GM10248 (cell line): Measurements from ENCODE around the gene GATD1.
A peak's percentile ranks its signal among the peaks of the same experiment; 100 is the strongest.

ENCODE experiments used
- CTCF ChIA-PET: fragments of 300-600 bp; sonication (Branson Sonifier 250); formaldehyde crosslinking; extraction: SDS; loops from one replicate; lab custom pipeline; 2021; ENCODE audit warnings: antibody characterized with exemption; lab: Yijun Ruan, JAX
- POLR2A ChIA-PET: fragments of 350-650 bp; sonication (Branson Sonifier 250); formaldehyde crosslinking; extraction: SDS; loops from one replicate; lab custom pipeline; 2020; ENCODE audit warnings: antibody characterized with exemption; lab: Yijun Ruan, JAX
- DNase-seq: peaks from one replicate; pipeline ENCODE4 v3.0.0; 2012; ENCODE audit errors: extremely low spot score
- TF ChIP-seq, protein P1 (sequence below): IDR thresholded peaks from 2 replicates; pipeline ENCODE4 v1.5.1; 2012; ENCODE audit warnings: mild to moderate bottlenecking, low read depth; ENCODE audit errors: extremely low read depth, missing control alignments, control extremely low read depth

Gene GATD1

DNA sequence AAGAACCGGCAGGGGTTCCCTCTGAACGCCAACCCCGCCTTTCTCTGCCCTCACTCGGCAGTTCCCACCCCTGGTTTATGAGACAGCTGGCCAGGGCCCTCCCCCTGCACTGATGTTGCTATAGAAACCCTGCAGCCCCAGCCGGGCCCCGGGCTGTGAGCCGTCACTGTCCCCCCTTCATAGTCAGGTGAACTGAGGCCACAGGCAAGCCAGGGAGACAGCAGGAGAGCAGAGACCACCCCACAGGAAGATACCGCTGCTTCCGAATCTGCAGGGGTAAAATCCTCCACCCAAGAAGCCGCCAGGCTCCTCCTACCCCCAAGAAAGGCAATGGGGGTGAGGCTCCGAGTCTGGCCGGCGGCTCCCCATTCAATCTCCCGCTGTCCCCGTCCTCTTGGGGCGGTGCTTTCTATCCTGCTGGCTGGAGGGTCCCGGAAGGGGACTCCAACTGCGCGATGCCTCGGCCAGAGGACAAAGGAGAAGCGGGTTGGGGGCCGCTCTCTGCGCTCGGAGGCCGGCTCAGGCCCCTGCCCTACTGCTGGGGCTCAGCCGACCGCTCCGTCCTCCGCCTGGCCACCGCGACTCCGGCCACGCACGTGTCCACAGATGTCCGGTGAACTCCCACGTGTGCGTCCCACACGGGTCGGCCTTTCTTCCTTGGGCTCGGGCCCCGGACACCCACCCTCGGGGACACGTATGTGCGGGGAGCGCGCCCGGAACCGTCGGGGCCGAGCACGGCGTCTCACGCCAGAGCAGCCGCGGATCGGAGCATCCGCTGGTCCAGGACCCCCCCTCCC lies 20.2 kb upstream of the GATD1 start:
- peak; percentile 85 for DNase-seq
- TF ChIP-seq, protein P1, sequence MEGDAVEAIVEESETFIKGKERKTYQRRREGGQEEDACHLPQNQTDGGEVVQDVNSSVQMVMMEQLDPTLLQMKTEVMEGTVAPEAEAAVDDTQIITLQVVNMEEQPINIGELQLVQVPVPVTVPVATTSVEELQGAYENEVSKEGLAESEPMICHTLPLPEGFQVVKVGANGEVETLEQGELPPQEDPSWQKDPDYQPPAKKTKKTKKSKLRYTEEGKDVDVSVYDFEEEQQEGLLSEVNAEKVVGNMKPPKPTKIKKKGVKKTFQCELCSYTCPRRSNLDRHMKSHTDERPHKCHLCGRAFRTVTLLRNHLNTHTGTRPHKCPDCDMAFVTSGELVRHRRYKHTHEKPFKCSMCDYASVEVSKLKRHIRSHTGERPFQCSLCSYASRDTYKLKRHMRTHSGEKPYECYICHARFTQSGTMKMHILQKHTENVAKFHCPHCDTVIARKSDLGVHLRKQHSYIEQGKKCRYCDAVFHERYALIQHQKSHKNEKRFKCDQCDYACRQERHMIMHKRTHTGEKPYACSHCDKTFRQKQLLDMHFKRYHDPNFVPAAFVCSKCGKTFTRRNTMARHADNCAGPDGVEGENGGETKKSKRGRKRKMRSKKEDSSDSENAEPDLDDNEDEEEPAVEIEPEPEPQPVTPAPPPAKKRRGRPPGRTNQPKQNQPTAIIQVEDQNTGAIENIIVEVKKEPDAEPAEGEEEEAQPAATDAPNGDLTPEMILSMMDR = no peak
- ChIA-PET CTCF (interaction anchor here (1.0 to 2.4 kb wide), 6 partner anchors 11 to 102 kb away, joined by 3 to 12 read pairs (median 4); partner anchors contain the start of genes DEAF1, RPLP2 and TMEM80), POLR2A (interaction anchor here (0.6 to 1.2 kb wide), 4 partner anchors 13 to 585 kb away, joined by 3 to 5 read pairs (median 4); partner anchors contain the start of gene PNPLA2)

DNA sequence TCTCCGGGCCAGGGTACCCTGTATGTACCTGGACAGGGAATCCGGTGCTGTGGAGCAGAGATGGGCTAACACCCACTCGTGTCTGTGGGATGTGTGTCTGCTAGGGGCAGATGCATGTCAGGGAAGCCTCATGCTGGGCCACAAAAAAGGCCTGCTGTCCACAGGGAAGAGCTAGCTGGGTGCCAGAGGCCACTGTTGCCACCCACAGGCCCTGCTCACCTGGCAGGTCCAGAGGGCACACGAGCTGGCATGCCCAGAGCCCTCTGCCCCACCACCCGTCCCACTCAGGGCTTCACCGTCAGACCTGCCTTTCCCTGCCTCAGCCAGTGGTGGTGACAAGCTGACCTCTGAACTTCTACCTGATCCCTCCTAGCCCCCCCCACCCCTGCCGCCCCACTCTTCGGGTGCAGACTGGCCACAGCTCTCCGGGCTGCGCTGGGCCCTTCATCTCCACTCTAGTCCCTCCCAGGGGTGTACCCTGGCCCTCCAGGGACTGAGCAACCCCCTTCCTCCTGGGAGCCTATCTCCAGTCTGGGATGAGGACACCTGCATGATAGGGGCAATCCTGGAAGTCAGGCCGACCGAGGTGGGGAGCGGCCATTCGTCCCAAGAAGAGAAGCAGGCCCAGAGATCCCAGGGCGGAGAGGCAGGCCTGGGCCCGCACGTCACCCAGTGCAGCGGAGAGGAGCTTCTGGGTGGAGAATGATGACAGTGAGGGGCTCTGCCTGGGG lies 19.4 kb upstream of the GATD1 start:
- TF ChIP-seq, protein P1 = no peak
- DNase-seq = no peak
- ChIA-PET POLR2A (interaction anchor here (0.6 to 1.2 kb wide), 5 partner anchors 12 to 584 kb away, joined by 3 to 5 read pairs (median 3); partner anchors contain the start of gene PNPLA2), CTCF (interaction anchor here (1.0 to 2.4 kb wide), 8 partner anchors 12 to 242 kb away, joined by 3 to 12 read pairs (median 3); partner anchors contain the start of genes DEAF1, RPLP2 and TMEM80)

DNA sequence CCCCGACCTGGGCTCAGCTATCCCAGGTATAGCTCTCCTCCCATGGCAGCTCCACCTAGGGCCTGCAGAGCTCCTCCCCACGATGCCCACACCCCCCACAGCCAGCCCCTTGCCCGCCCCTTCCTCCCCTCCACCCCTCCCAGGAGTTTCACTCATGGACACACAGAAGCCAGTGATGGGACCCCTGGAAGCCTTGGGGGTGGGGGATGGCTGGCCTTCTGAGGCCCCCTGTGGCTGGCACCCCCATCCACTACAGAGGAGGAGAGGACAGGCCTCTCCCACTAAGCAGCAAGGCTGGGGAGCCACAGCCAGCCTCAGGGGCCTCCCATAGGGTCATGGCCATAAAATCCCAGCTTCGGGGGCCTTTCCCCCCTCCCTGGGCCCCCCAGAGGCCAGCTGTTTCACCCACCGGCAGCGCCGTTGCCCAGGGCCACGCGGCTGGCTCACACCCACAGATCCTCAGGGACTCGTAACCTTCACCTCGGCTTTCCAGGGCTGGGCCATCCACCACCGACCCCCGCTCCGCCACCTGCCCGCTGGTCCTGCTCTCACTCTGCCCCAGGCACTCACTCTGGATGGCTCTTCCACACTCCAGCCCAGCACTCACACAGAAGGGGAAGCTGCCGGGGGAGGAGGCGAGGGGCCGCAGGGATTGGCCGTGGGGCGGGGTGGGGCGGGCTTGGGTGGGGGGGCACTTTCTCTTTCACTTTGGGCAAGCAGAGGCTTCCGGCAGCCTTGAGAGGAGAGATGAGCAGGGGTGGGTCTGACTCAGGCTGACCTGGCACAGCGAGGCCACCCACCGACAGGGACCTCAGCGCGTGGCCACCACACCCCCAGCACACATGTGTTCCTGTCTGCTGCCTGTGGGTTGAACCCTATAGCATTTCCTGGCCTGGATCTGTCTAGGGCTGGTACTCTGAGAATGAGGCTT lies 18.6 kb upstream of the GATD1 start:
- TF ChIP-seq, protein P1 = no peak
- ChIA-PET POLR2A (interaction anchor here (0.8 to 1.2 kb wide), 3 partner anchors 13 to 100 kb away, joined by 3 to 4 read pairs (median 3); partner anchors contain the start of genes PNPLA2 and TMEM80), CTCF (interaction anchor here (1.0 to 2.4 kb wide), 9 partner anchors 12 to 277 kb away, joined by 3 to 12 read pairs (median 3); partner anchors contain the start of gene RPLP2)
- peak; percentile 93 for DNase-seq

DNA sequence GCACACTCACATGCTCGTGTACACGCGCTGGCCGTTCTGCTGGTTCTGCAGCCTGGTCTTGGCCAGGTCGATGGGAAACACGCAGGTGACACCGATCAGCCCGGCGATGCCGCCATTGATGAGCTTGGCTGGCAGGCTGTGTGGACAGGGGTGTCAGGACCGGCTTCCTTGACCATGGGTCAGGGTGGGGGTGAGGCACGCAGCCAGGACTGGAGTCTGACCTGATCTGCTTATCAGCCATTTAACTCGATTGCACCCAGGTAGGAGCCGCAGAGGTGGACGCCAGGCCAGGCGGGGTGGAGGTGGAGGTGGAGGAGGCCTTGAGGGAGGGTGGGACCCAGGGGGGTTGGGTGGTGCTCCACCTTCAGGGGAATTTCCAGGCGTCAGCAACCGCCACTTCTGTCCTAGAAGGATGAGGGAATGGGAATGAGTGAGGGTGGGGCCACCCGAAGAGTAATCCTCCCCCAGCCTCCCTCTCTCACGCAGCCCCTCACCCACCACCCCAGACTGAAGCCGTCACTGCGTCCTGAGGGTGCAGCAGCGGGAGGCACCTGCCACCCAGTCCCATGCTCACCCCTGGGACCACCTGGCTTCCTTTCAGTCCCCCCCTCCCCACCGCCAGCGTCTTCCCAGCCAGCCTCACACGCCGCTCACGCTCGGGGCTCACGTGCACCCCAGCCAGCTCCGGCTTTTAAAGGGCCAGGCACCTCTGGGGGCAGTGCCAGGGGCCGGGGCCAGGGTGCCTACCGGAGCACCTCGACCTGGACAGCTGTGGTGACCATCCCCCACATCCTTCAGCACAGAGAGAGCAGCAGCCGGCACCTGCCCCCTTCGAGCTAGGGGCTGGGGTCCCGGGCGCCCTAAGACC lies 17.7 kb upstream of the GATD1 start:
- TF ChIP-seq, protein P1 = no peak
- DNase-seq = no peak
- ChIA-PET CTCF (interaction anchor here (1.0 to 2.4 kb wide), 5 partner anchors 11 to 276 kb away, joined by 3 to 12 read pairs (median 3); partner anchors contain the start of gene RPLP2), POLR2A (interaction anchor here (0.5 to 0.8 kb wide), 2 partner anchors 24 to 99 kb away, joined by 3 to 4 read pairs; partner anchors contain the start of gene TMEM80)

DNA sequence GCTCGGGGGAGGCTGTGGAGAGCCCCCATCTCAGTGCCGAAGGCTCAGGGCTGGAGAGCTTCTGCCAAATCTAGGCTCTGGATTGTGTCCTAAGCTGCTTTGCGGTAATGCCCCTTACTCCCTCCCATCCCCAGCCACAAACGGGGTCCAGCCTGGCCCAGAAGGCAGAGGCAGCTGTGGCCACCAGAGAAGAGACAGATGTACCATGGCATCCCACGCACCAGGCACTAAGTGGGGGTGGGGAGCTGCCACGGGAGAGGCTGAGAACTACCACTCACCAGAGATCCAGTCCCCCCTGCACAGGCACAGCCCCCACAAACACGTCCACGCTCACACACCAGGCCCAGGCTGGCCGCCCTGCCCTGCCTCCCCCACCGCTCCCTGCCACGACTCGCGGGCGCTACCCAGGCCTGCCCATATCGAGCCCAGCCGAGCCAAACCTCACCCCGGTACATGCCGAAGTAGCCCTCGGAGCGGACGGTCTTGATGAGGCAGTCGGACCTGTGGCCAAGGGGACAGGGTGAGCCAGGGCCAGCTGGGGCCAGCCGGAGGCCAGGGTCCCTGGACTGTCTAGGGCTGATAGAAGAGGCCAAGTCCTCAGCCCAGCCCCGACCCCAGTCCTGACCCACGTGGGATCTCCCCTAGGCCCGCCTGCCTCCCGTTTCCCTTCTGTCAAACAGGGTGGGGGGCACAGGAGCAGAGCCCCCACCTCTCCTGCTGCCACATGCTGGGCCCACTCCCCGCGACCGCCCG lies 16.9 kb upstream of the GATD1 start:
- TF ChIP-seq, protein P1 = no peak
- POLR2A ChIA-PET = no interaction called here
- no peak for DNase-seq
- CTCF ChIA-PET = no interaction called here
